ENCODE results near the gene EYA4.

EYA4 gene

GRCh38 chr6:133411757-133412156 lies 170.6 kb downstream of the EYA4 start:
- in situ Hi-C loops (cut with HindIII; ENCODE audit: low pct_ligation_motif_present, low pct_unique_long_range_greater_than_20kb, low sequenced_read_pairs): no loop called here
- no peak for DNase-seq

GRCh38 chr6:133415262-133415661 lies 174.1 kb downstream of the EYA4 start:
- in situ Hi-C loops (cut with HindIII; ENCODE audit: low pct_ligation_motif_present, low pct_unique_long_range_greater_than_20kb, low sequenced_read_pairs): no loop called here
- no peak for DNase-seq

GRCh38 chr6:133418108-133418507 lies 177.0 kb downstream of the EYA4 start:
- in situ Hi-C loops (cut with HindIII; ENCODE audit: low pct_ligation_motif_present, low pct_unique_long_range_greater_than_20kb, low sequenced_read_pairs): no loop called here
- DNase-seq: no peak

GRCh38 chr6:133423242-133423641 lies 182.1 kb downstream of the EYA4 start:
- in situ Hi-C loops (cut with HindIII; ENCODE audit: low pct_ligation_motif_present, low pct_unique_long_range_greater_than_20kb, low sequenced_read_pairs): no loop called here
- no peak for DNase-seq

- DNase-seq: no peak
- in situ Hi-C loops (cut with HindIII; ENCODE audit: low pct_ligation_motif_present, low pct_unique_long_range_greater_than_20kb, low sequenced_read_pairs): no loop called here
Observed at GRCh38 chr6:133424359-133424758, 183.2 kb downstream of the EYA4 start.

- in situ Hi-C loops (cut with HindIII; ENCODE audit: low pct_ligation_motif_present, low pct_unique_long_range_greater_than_20kb, low sequenced_read_pairs): no loop called here
- no peak for DNase-seq
Observed at GRCh38 chr6:133426038-133426437, 184.9 kb downstream of the EYA4 start.

GRCh38 chr6:133428295-133428694 lies 187.1 kb downstream of the EYA4 start:
- in situ Hi-C loops (cut with HindIII; ENCODE audit: low pct_ligation_motif_present, low pct_unique_long_range_greater_than_20kb, low sequenced_read_pairs): no loop called here
- no peak for DNase-seq

GRCh38 chr6:133430530-133430929 lies 189.4 kb downstream of the EYA4 start:
- in situ Hi-C loops (cut with HindIII; ENCODE audit: low pct_ligation_motif_present, low pct_unique_long_range_greater_than_20kb, low sequenced_read_pairs): no loop called here
- DNase-seq: no peak

GRCh38 chr6:133431031-133431430 lies 189.9 kb downstream of the EYA4 start:
- DNase-seq: no peak
- in situ Hi-C loops (cut with HindIII; ENCODE audit: low pct_ligation_motif_present, low pct_unique_long_range_greater_than_20kb, low sequenced_read_pairs): no loop called here

GRCh38 chr6:133432021-133432989 lies 191.1 kb downstream of the EYA4 start:
- in situ Hi-C loops (cut with HindIII; ENCODE audit: low pct_ligation_motif_present, low pct_unique_long_range_greater_than_20kb, low sequenced_read_pairs): no loop called here

GRCh38 chr6:133435065-133435728 lies 194.0 kb downstream of the EYA4 start:
- no peak for DNase-seq
- in situ Hi-C loops (cut with HindIII; ENCODE audit: low pct_ligation_motif_present, low pct_unique_long_range_greater_than_20kb, low sequenced_read_pairs): no loop called here

More at GRCh38 chr6:133432021-133432989, 191.1 kb downstream of the EYA4 start:
- no peak for DNase-seq

GRCh38 chr6:133436652-133437051 lies 195.5 kb downstream of the EYA4 start:
- in situ Hi-C loops (cut with HindIII; ENCODE audit: low pct_ligation_motif_present, low pct_unique_long_range_greater_than_20kb, low sequenced_read_pairs): no loop called here
- DNase-seq: no peak

- DNase-seq: no peak
- in situ Hi-C loops (cut with HindIII; ENCODE audit: low pct_ligation_motif_present, low pct_unique_long_range_greater_than_20kb, low sequenced_read_pairs): no loop called here
Observed at GRCh38 chr6:133441491-133441890, 200.3 kb downstream of the EYA4 start.

- DNase-seq: no peak
- in situ Hi-C loops (cut with HindIII; ENCODE audit: low pct_ligation_motif_present, low pct_unique_long_range_greater_than_20kb, low sequenced_read_pairs): no loop called here
Observed at GRCh38 chr6:133446789-133447188, 205.6 kb downstream of the EYA4 start.

GRCh38 chr6:133447924-133448323 lies 206.8 kb downstream of the EYA4 start:
- in situ Hi-C loops (cut with HindIII; ENCODE audit: low pct_ligation_motif_present, low pct_unique_long_range_greater_than_20kb, low sequenced_read_pairs): no loop called here
- no peak for DNase-seq

GRCh38 chr6:133456439-133456838 lies 215.3 kb downstream of the EYA4 start:
- in situ Hi-C loops (cut with HindIII; ENCODE audit: low pct_ligation_motif_present, low pct_unique_long_range_greater_than_20kb, low sequenced_read_pairs): no loop called here
- DNase-seq: no peak

- no peak for DNase-seq
- in situ Hi-C loops (cut with HindIII; ENCODE audit: low pct_ligation_motif_present, low pct_unique_long_range_greater_than_20kb, low sequenced_read_pairs): no loop called here
Observed at GRCh38 chr6:133456944-133457343, 215.8 kb downstream of the EYA4 start.

- in situ Hi-C loops (cut with HindIII; ENCODE audit: low pct_ligation_motif_present, low pct_unique_long_range_greater_than_20kb, low sequenced_read_pairs): no loop called here
- DNase-seq: no peak
Observed at GRCh38 chr6:133460101-133460500, 218.9 kb downstream of the EYA4 start.

GRCh38 chr6:133463790-133464189 lies 222.6 kb downstream of the EYA4 start:
- in situ Hi-C loops (cut with HindIII; ENCODE audit: low pct_ligation_motif_present, low pct_unique_long_range_greater_than_20kb, low sequenced_read_pairs): no loop called here
- no peak for DNase-seq

- in situ Hi-C loops (cut with HindIII; ENCODE audit: low pct_ligation_motif_present, low pct_unique_long_range_greater_than_20kb, low sequenced_read_pairs): no loop called here
- no peak for DNase-seq
Observed at GRCh38 chr6:133466680-133467079, 225.5 kb downstream of the EYA4 start.
